Measurements from ENCODE around the gene FLNA. TPM values are rescaled to one million over a fixed set of nuclear protein-coding genes. Genes with fewer than 3 reads are reported as not detected.

Gene FLNA
- total and polyA plus RNA-seq, 2 donors (not counting 3 experiments of a cell fraction or from before 2014, with no cell fraction given) = 658 to 1,474 TPM

GRCh38 chrX:154353172-154353843 lies 21.1 kb downstream of the FLNA start:
- TF ChIP-seq POLR2AphosphoS5 (IDR thresholded peaks at IDR 0.05; ENCODE audit: insufficient read depth, low read depth, low read length) (peak; percentile 3), GATA2 (IDR thresholded peaks at IDR 0.05; ENCODE audit: insufficient read depth, insufficient read length, low read depth, low read length) (no peak)
- no peaks in the 10 kb centered on the region for H4K20me1 ChIP-seq (replicated peaks; ENCODE audit: control insufficient read depth, extremely low read depth, insufficient read depth, low read length)
- no peaks in the 10 kb centered on the region for H3K9me3 ChIP-seq (replicated peaks; ENCODE audit: control insufficient read depth, insufficient read depth, low read length)
- H3K27me3 ChIP-seq (ENCODE audit: control insufficient read depth in 2 of 2, insufficient read depth in 2 of 2, low read length in 2 of 2) = no peaks in the 10 kb centered on the region
- peaks cover 17% of the 10 kb centered on the region for H3K79me2 ChIP-seq (ENCODE audit: control insufficient read depth, insufficient read depth, low read length)
- H3K4me3 ChIP-seq (replicated peaks in 1 of 3; ENCODE audit: insufficient read depth in 1 of 3, low read depth in 1 of 3, low read length in 3 of 3) = no peak overlapping the region
- no peak overlapping the region for H2AFZ ChIP-seq (ENCODE audit: low read depth, low read length)
- H3K36me3 ChIP-seq (ENCODE audit: control insufficient read depth in 2 of 2, extremely low read depth in 1 of 2, insufficient read depth in 2 of 2, low read length in 2 of 2) = peaks cover 5 to 96% of the 10 kb centered on the region in 2 experiments
- no TSS peak for BruUV-seq (replicated peaks)
- ChIA-PET POLR2A (no interaction called here), CTCF (no interaction called here)
- no peaks in the 10 kb centered on the region for H3K9me1 ChIP-seq (replicated peaks; ENCODE audit: control insufficient read depth, extremely low read depth, insufficient read depth, low read length)
- dilution Hi-C loops (cut with MboI; ENCODE audit: extremely low pct_ligation_motif_present, low sequenced_read_pairs) = no loop called here
- no peak overlapping the region for H3K9ac ChIP-seq (replicated peaks; ENCODE audit: extremely low read depth, insufficient read depth, low read length)
- H3K4me1 ChIP-seq (ENCODE audit: control insufficient read depth, extremely low read depth, insufficient read depth, low read length) = no peaks in the 10 kb centered on the region
- no peak overlapping the region for H3K27ac ChIP-seq (ENCODE audit: insufficient read depth, low read depth, low read length)
- FAIRE-seq (no peak), DNase-seq (ENCODE audit: low read depth, low spot score) (no peak)
- intact Hi-C loops (cut with micrococcal nuclease) = no loop called here
- H3K4me2 ChIP-seq (ENCODE audit: insufficient read depth, low read length) = no peak overlapping the region

- ChIA-PET CTCF (no interaction called here), POLR2A (no interaction called here)
- no peaks in the 10 kb centered on the region for H3K9me3 ChIP-seq (replicated peaks; ENCODE audit: control insufficient read depth, insufficient read depth, low read length)
- no peak overlapping the region for H3K4me3 ChIP-seq (replicated peaks in 1 of 3; ENCODE audit: insufficient read depth in 1 of 3, low read depth in 1 of 3, low read length in 3 of 3)
- no peak for TF ChIP-seq EZH2 (IDR thresholded peaks at IDR 0.05; ENCODE audit: borderline replicate concordance, low read depth, low read length, severe bottlenecking)
- no peak for TF ChIP-seq JUN (IDR thresholded peaks at IDR 0.05; ENCODE audit: borderline replicate concordance, insufficient read depth, insufficient read length, low read depth)
- TF ChIP-seq MYC (IDR thresholded peaks at IDR 0.05; ENCODE audit: low read depth, low read length) = no peak
- H3K4me1 ChIP-seq (ENCODE audit: control insufficient read depth, extremely low read depth, insufficient read depth, low read length) = no peaks in the 10 kb centered on the region
- DNase-seq (ENCODE audit: low read depth, low spot score) = no peak
- H3K27ac ChIP-seq (ENCODE audit: insufficient read depth, low read depth, low read length) = no peak overlapping the region
- H3K4me2 ChIP-seq (ENCODE audit: insufficient read depth, low read length) = no peak overlapping the region
- intact Hi-C loops (cut with micrococcal nuclease) = no loop called here
- dilution Hi-C loops (cut with MboI; ENCODE audit: extremely low pct_ligation_motif_present, low sequenced_read_pairs) = no loop called here
- H3K36me3 ChIP-seq (ENCODE audit: control insufficient read depth in 2 of 2, extremely low read depth in 1 of 2, insufficient read depth in 2 of 2, low read length in 2 of 2) = peaks cover 5 to 87% of the 10 kb centered on the region in 2 experiments
- peak; percentile 50 for FAIRE-seq
- H3K79me2 ChIP-seq (ENCODE audit: control insufficient read depth, insufficient read depth, low read length) = peaks cover 8% of the 10 kb centered on the region
- no peaks in the 10 kb centered on the region for H4K20me1 ChIP-seq (replicated peaks; ENCODE audit: control insufficient read depth, extremely low read depth, insufficient read depth, low read length)
- no peak overlapping the region for H3K9ac ChIP-seq (replicated peaks; ENCODE audit: extremely low read depth, insufficient read depth, low read length)
- no peaks in the 10 kb centered on the region for H3K9me1 ChIP-seq (replicated peaks; ENCODE audit: control insufficient read depth, extremely low read depth, insufficient read depth, low read length)
- H2AFZ ChIP-seq (ENCODE audit: low read depth, low read length) = no peak overlapping the region
- H3K27me3 ChIP-seq (ENCODE audit: control insufficient read depth in 2 of 2, insufficient read depth in 2 of 2, low read length in 2 of 2) = no peaks in the 10 kb centered on the region
- BruUV-seq (replicated peaks) = no TSS peak
These were observed 22.0 kb downstream of the FLNA start for GRCh38 chrX:154352466-154352865.
